GM12891 (cell line): ENCODE results near the gene GRID2IP. TPM values are rescaled to one million over a fixed set of nuclear protein-coding genes. Genes with fewer than 3 reads are reported as not detected.
"Not testable (repeated sequence)": the region's sequence is repeated elsewhere in the genome, so short reads cannot be mapped to it uniquely, and the experiment has no call there.

Experiments
- DNase-seq: peaks from one replicate; pipeline ENCODE4 v3.0.0; 2011; ENCODE audit warnings: low spot score; ENCODE audit not compliant: insufficient read length
- FAIRE-seq: peaks from 2 replicates; lab custom pipeline; 2011; peaks lifted over from hg19 to GRCh38; lab: Jason Lieb, UNC
- PAX5 ChIP-seq: IDR thresholded peaks from 2 replicates; pipeline ENCODE4 v1.6.1; 2011; ENCODE audit warnings: low read length, moderate library complexity, mild to moderate bottlenecking; ENCODE audit not compliant: insufficient read depth, severe bottlenecking
- POLR2A ChIP-seq: IDR thresholded peaks from 2 replicates; pipeline ENCODE4 v1.6.1; 2011; ENCODE audit warnings: low read depth, low read length, control low read depth
- POLR2AphosphoS5 ChIP-seq: IDR thresholded peaks from 2 replicates; pipeline ENCODE4 v1.6.1; 2011; ENCODE audit warnings: low read depth, low read length, control low read depth
- POU2F2 ChIP-seq: IDR thresholded peaks from 2 replicates; pipeline ENCODE4 v1.6.1; 2011; ENCODE audit warnings: low read depth, mild to moderate bottlenecking, control low read depth, low read length, moderate library complexity
- SPI1 ChIP-seq: IDR thresholded peaks from 2 replicates; pipeline ENCODE4 v1.6.1; 2011; ENCODE audit warnings: low read depth, low read length, control low read depth
- TAF1 ChIP-seq: IDR thresholded peaks from 2 replicates; pipeline ENCODE4 v1.6.1; 2011; ENCODE audit warnings: low read depth, low read length, control low read depth
- polyA plus RNA-seq: library from polyadenylated mRNA; unstranded; fragments of >200 nt; gene quantifications from one replicate; pipeline ENCODE4 v1.2.1, GENCODE V29; 2012; ENCODE audit warnings: low read depth, missing spikeins, inconsistent platforms; ENCODE audit not compliant: missing spikeins

Gene GRID2IP
- polyA plus RNA-seq, result 0.03 TPM

DNA sequence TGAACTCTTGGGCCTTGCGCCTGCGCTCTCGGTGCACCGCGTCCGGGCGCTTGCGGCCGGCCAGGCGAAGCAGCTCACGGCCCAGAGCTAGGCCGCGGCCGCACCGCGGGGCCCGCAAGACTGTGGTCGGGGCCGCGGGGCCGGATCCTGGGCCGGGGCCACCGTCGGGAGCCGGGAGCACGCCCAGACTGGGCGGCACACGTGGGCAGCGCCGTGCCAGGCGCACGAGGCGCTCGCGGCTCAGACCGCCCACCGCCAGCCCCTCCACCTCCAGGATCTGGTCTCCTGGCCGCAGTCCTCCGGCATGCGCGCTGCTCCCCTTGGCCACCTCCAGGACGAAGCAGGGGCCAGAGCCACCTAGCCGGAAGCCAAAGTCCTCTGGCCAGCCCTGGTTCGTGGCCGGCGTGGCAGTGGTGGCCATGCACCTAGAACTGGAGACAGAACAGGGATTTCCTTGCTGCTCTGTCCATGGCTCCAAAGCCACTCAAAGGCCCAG, at the start of gene GRID2IP:
GRID2IP (minus strand) TSS at position 446 of the 496 bp plus-strand sequence; CDS start at position 421, 25 bp downstream.
- FAIRE-seq (no peak), DNase-seq (no peak)
- TF ChIP-seq SPI1 (no peak), TAF1 (no peak)

DNA sequence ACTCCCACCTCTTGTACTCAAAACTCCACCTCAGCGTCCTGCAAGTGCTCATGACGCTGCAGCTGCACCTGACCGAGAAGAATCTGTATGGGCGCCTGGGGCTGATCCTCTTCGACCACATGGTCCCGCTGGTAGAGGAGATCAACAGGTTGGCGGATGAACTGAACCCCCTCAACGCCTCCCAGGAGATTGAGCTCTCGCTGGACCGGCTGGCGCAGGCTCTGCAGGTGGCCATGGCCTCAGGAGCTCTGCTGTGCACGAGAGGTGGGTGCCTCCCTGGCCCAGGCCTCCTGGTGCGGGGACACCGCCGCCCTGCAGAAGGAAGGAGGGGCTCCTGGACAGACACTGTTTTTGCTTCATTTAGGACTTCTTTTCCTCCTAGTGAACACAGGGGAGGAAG, 48.8 kb upstream of the GRID2IP start:
- TF ChIP-seq POLR2A (no peak), POU2F2 (no peak), SPI1 (no peak), TAF1 (no peak), POLR2AphosphoS5 (no peak), PAX5 (no peak)
- no peak for FAIRE-seq
- DNase-seq, result no peak

DNA sequence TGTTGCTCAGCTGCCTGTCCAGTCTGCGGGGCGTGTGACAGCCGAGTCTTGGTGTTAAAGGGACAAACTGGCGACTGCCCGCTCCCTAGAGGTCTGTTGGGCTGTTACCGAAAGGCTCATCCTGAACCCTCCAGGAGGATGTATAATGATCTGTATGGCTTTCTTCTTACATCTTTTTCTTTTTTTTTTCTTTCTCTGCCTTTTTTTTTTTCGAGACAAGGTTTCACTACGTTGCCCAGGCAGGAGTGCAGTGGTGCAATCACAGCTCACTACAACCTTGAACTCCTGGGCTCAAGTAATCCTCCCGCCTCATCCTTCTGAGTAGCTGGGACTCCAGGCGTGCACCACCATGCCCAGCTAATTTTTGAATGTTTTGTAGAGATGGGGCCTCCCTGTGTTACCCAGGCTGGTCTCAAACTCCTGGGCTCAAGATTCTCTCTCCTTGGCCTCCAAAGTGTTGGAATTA, 39.4 kb upstream of the GRID2IP start:
- TF ChIP-seq TAF1 (no peak), SPI1 (no peak), POLR2AphosphoS5 (no peak), POU2F2 (no peak), PAX5 (no peak), POLR2A (no peak)
- FAIRE-seq (peak; percentile 43), DNase-seq (no peak)

DNA sequence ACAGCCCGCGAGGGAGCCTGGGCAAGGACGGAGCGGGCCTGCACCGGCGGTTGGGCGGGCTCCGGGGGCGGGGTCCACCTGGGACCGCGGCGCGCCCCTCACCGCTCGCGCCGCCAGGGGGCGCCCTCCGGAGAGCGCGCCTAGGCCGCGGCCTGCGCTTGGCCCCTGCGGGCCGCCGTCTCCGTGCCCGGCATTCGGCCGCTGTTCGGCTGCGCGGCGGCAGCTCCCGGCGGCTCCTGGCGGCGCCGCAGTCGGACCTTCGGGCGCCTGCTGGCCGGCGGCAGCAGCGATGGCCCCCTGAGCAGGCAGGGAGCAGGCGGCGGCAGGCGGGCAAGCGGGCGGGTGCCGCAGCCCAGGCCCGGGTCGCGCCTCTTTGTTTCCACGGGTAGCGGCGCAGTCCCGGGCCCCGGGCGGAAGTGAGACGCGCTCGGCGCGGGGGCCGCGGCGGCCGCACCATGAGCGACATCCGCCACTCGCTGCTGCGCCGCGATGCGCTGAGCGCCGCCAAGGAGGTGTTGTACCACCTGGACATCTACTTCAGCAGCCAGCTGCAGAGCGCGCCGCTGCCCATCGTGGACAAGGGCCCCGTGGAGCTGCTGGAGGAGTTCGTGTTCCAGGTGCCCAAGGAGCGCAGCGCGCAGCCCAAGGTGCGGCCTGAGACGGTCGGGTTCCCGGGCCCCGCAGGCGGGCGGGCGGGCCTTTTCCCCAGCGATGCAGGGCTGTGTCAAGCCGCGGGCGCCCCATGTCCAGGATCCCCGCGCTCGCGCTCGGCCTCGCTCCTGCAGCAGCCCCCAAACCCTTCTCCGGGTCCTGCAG, 38.8 kb upstream of the GRID2IP start, which contains the start of gene INTS15:
INTS15 (plus strand) TSS at position 193 of the 816 bp plus-strand sequence; CDS start at position 456, 263 bp downstream.
- FAIRE-seq (peak; percentile 94), DNase-seq (peak; percentile 89)
- TF ChIP-seq POLR2AphosphoS5 (peak; percentile 78), POLR2A (peak; percentile 84), PAX5 (peak; percentile 74), TAF1 (peak; percentile 94), POU2F2 (0 out of 2 replicates have a peak, but pooled peaks have one; percentile 26), SPI1 (peak; percentile 65)

DNA sequence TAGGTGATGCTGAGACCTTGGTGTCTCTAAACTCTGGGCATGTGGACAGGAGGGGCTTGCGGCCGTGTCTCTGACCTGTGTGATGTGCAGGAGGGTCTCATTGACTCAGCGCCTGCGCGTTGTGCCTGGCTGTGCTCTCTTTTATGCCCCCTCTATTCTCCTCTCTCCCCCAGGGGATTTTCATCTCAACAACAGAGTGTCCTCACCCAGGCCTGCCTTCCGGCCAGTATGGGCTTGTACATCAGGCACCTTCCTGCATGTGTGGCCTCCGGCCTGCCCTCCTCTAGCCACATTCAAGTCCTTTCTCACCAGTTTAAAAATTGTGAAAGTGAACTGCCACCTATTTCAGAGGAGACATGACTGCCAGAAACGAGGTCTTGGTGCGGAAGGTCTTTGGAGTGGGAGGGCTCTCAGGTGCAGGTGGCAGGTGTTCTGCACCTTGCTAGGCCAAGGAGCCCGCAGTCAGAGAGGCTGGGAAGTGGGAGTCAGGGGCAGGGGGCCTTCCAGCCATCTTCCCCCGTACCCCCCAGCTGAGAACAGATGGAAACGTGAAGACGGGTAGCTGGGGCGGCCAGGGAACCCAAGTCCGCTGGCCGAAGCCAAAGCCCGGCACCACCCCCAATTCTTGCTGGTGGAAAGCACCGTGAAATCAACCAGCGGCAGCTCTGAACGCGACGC, 38.0 kb upstream of the GRID2IP start:
- no peak for FAIRE-seq
- no peak for TF ChIP-seq SPI1
- TF ChIP-seq TAF1, result no peak
- no peak for TF ChIP-seq POLR2A
- TF ChIP-seq POLR2AphosphoS5, result no peak
- no peak for TF ChIP-seq POU2F2
- TF ChIP-seq PAX5, result no peak
- no peak for DNase-seq

DNA sequence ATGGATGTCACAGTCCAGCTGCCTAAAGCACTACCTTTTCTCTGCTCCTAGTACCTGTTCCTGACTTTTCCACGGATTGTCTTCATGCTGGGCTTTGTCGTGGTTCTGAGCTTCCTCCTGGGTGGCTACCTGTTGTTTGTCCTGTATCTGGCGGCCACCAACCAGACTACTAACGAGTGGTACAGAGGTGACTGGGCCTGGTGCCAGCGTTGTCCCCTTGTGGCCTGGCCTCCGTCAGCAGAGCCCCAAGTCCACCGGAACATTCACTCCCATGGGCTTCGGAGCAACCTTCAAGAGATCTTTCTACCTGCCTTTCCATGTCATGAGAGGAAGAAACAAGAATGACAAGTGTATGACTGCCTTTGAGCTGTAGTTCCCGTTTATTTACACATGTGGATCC, 37.3 kb upstream of the GRID2IP start:
- TF ChIP-seq POLR2A (no peak), POLR2AphosphoS5 (no peak), POU2F2 (no peak), PAX5 (no peak), SPI1 (no peak), TAF1 (no peak)
- DNase-seq, result no peak
- FAIRE-seq, result no peak

DNA sequence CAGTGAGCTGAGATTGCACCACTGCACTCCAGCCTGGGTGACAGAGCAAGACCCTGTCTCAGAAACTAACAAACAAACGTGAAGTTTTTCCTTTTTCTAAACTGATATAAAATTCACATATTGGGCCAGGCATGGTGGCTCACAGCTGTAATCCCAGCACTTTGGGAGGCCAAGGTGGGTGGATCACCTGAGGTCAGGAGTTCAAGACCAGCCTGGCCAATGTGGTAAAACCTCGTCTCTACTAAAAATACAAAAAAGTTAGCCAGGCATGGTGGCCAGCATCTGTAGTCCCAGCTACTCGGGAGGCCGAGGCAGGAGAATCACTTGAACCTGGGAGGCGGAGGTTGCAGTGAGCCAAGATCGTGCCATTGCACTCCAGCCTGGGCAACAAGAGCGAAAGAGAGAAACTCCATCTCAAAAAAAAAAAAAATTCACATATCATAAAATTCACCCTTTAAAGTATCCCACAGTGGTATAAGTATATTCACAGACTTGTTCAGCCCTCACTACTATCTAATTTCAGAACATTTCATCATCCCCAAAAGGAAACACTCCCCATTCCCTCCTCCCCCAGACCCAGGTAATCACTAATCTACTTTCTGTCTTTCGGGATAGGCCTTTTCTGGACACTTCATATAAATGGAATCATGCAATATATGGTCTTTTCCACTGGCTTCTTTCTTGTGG, 34.6 kb upstream of the GRID2IP start:
- DNase-seq, FAIRE-seq: not testable (repeated sequence)

DNA sequence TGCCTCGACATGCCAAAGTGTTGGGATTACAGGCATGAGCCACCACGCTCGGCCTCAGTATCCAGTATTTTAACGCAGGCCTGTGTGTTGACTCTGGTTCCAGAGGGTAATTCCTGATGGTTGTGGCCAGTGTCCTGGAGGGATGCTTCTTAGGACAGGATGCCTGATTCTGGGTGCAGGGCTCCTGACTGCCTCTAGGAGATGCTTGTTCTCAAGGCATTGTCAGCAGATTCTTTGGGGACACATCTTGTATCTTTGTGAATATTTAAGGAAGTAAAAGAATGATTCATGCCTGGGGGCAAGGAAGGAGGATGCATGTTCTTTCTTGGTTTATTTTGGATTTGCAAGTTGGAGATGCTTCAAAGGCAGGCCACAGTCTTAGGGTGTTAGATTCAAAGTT, 28.2 kb upstream of the GRID2IP start:
- DNase-seq, result no peak

More for the DNA sequence above, 28.2 kb upstream of the GRID2IP start:
- FAIRE-seq, result no peak
- TF ChIP-seq POLR2A, result no peak
- TF ChIP-seq POLR2AphosphoS5, result no peak
- no peak for TF ChIP-seq TAF1
- TF ChIP-seq POU2F2, result no peak
- no peak for TF ChIP-seq PAX5
- TF ChIP-seq SPI1, result no peak
